ENCODE data around the gene GAK.

The GAK gene

DNA sequence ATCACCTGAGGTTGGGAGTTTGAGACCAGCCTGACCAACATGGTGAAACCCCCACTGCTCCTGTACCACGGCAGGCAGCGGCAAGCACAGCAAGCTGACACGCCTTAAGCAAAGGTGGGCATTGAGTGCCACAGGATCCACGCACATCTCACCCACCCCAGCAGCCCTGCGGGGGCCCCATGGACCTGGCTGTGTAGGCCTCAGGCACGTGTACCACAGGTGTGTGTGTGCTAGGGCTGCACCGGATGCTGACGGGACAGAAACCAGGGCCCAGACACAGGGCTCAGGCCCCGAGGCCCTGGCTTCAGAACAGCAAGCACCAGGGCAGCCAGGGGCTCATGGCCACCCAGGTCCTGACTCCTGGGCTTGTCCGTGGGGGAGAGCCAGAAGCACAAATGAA is 46.8 kb downstream of the GAK start:
- DNase-seq: no peak

DNA sequence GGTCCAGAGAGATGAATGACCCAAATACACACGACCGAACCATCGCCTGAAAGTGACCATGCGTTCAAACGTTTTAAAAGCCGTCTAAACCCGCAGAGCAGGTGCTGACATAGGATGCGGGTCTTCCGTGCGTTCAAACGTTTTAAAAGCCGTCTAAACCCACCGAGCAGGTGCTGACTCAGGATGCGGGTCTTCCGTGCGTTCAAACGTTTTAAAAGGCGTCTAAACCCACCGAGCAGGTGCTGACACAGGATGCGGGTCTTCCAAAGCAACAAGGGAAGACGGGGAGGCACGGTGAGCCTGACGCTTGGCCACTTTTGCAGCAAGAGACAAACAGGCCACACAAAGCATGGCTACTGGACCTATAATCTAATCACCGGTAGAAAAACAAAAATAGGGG is 47.2 kb downstream of the GAK start:
- DNase-seq: no peak

DNA sequence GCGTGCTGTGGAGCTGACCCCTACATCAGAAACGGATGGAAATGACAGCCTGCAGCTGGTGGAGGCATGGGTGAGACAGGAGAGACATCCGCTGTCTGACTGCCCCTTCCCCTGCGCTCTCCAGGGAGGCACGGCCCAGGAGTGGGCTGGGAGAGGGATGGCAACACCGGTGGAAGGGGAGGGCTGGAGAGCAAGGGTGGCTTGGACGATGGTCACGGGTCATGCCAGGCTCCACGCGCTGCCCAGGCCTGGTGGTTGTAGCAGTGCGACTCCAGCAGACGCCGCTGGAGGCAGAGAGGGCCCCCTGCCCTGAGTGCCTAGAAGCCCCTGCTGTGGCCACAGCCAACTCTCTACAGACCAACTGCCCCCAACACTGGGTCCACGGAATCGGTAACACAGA is 47.9 kb downstream of the GAK start:
- no peak for DNase-seq

DNA sequence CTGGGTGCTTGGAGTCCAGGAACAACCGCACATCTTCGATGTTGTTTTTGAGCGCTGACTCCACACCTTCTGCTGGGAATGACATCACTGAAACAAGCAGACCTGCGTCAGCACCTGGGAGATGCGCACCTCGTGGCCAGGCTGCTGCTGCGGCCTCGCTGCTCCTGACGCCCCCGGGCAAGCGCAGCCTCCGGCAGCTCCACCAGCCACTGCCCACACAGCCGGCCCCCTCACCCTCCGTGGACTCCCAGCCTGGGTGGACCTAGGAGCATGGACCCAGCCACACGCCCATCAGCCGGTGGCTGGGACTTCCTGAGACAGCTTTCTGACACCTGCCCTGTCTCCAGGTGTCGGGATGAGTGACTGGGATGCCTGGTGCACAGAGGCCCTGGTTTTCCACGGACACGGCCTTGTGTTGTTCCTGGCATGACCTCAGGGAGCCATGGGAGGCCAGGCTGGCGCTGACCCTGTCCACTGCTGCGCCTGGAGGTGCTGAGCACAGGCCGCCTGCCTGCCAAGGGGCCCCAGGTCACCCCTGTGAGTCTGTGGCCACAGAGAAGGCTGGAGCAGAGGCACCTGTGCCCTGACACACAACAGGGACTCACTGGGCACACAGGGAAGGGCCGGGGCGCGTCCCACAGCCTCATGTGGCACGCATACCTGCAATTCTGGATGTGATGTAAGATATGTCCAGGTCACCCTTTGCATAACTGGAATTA is 48.6 kb downstream of the GAK start:
- DNase-seq: no peak

DNA sequence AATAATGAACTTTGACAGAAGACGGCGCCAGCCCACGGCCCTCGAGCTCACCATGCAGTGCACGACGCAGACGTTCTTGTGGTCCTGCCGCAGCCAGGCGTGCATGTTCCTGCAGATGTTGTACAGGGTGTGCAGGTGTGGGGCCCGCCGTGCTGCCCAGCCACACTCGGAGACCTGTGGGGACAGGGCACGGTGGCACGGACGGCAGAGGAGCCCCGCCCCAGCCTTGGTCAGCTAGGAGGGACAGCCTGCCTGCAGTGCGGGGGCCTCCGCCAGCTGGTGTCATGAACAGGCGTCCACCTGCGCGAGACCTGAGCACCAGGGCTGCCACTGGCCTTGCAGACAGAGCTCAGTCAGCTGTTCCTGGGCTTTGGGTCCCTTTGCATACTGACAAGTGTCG is 49.5 kb downstream of the GAK start:
- no peak for DNase-seq

DNA sequence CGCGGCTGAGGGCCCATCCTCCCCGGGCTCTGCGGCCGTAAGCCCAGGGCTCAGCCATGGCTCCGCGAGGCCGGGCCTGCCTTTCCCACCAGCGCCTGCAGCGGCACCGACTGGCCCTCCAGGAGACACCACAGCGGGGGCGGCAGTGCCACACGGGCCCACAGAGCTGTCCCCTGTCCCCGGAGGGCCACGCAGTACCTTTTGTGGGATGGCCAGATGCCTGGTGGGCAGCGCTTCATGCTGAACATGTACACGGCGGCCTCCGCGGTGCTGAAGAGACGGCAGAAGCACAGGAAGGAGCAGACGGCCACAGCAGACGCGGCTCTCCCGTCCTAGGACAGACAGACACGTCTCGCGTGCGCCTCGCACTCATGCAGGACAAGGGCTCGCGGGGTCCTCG is 50.4 kb downstream of the GAK start:
- DNase-seq: no peak

DNA sequence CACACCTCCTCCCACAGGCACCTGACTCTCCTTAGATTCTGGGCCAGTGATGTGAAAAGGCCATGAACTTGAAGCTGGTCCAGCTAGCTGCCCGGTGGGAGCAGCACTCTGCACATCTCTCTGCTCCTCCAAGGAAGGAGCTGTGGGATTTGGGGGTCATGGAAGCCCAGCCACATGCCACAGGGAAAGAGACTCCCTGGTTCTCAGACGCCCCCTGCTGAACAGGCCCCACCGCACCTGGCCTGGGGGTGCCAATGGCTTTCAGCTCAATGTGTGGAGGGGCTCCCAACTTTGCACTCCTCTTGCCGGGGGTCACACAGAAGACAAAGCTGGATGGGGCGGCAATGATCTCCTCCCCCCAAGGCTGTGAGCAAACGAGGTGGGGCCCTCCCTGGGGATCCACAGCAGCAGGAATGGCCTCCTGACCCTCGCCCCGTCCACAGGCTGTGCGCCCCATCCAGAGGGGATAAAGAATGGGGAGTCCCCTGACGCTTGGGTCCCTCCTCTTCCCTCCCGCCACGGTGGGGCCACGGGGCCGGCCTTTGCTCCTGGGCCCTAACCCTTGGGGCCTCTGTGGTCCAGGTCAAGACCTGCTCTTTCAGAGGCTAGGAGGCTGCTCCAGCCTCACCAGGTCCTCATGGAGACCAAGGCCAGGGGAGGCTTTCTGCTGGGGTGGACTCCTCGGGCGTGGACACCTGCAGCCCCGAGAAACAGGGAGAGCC is 51.3 kb downstream of the GAK start:
- no peak for DNase-seq

DNA sequence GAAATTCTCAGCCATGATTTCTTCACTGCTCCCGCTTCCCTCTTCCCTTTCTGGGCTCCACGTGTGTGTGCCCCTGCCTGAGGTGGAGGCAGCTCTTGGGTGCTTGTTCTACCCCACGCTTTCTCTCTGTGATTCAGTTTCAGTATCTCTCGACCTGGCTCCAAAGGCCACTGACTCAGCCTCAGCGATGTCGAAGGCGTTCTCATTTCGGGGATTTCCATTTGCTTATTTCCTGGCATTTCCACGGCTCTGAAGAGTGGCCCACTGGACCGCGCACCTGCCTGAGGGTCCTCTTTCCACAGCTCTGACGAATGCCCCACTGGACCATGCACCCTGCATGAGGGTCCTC is 52.4 kb downstream of the GAK start:
- no peak for DNase-seq

DNA sequence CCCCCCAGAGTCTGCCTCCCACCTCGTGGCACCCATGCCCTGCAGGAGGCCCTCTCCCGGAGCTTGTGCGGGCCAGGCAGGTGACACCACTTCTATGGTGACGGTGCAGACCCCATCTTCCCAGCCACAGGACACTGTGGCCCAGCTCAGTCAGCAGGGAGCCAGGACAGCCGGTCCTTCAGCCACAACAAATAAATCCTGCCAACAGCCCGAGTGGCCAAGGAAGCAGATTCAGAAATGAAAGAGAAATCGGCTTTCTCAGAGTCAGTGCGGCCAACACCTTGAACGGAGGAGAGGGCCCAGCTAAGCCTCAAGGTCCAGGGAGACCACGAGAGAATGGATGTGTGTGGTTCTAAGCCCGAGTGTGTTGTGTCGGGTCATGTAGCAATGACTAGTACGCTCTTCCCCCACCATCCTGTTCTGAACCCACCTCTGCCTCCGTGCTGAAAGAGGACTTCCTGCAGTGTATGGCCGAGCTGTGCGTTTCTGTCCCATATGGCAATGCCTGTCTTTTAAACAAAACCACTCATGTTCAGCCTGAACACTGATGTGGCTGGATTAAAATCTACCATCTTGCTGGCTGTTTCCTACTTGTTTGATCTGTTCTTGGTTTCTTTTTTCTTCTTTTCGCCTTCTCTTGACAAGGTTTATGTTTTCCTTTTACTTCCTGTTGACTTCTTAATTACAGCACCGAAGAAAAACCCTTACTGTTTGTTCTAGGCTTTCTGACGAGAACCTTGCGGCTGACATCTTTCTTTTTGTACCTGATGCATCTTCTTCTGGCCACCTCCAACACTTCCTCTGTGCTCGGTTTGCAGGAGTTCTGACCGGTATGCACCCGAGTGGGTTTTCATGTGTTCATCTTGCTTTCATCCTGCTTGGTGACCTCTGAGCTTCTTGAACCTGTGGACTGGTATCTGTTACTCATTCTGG is 53.1 kb downstream of the GAK start:
- DNase-seq: no peak

DNA sequence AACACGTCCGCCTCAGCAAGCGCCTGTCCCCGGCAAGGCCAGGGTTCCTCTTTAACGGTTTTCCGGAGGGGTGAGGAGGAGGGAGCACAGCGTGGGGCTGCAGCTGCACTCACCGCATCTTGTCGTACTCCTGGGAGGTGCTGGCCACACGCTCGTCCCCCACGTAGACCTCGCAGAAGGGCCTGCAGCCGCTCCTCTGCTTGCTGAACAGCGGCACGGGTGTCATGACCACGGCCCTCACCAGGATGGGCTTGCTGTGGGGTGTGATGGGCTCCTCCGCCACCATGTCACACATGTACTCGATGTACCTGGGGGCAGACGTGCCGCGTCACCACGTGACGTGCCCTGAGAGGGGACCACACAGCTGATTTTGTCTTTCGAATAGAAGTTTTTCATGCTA is 54.6 kb downstream of the GAK start:
- no peak for DNase-seq

DNA sequence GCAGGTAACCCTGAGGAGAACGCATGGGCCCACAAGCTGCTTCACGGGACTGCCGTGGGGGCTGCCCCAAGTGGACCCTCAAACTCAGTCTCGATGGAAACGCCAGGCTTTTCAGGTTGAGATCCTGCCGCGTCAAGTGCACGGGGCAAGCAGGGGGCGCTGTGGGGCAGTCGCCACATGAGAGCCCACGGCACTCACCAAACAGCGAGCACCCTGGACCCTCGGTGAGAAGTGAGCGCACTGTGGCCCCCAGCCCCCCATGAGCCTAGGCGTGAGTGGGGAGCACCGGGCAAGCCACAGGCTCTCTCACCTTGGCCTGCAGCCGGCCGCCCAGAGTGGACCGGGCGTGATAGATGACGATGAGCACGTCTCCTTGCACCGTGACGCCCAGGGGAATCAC is 55.3 kb downstream of the GAK start:
- no peak for DNase-seq

DNA sequence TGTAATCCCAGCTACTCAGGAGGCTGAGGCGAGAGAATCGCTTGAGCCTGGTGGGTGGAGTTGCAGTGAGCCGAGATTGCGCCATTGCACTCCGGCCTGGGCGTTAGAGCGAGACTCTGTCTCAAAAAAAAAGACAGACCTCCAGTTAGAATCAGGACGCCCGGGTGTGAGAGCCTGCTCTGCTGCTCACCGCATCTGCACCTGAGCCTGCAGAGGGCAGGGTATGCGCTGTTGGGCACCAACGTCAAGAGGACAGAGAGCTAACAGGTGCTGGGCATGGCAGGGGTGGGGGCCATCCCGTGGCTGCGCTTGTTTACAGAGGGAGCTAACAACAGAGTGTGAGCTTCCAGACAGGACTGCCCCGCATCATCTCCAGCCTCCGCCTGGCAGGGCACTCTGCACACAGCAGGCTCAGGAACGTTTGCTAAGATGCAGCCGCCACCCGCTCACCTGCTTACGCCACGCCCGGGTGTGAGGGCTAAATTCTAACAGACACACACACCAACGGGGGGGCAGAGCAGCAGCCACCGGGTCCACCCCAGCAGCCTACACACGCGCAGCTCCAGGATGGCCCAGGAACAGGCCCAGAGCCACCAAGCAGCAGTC is 56.2 kb downstream of the GAK start:
- DNase-seq: no peak

DNA sequence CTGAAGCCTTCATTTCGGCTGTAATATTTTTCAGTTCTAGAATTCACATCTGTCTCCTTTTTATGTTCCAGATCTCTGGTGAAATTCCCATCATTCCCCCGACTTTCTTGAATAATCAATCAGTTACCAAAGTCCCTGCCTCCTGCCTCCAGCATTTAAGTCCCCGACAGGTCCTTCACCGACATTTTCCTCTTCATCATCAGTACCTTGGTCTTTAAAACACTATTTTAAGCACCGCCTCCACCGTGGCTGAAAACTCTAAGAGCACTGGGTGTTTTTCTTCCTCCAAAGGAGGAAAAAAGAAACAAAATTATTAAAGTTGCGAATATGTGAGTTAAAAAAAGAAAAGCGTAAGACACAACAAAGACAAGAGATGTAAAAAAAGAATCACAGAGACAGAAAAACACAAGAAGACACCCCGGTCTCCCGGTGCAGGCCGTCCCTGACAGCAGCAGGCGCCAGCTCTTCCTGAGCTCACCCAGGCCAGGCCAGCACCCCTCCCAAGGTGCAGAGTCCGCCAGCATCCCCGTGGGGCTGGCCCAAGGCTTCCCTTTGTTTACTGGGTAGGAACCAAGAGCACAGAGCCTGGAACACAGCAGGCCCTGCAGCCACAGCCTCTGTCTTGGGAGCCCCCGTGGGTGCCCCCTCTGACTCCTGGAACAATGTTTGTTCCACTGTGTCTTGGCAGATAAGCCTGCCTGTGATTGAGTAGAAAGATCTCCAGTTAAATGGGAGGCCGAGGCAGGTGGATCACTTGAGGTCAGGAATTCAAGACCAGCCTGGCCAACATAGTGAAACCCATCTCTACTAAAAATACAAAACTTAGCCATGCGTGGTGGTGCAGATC is 56.9 kb downstream of the GAK start:
- no peak for DNase-seq

DNA sequence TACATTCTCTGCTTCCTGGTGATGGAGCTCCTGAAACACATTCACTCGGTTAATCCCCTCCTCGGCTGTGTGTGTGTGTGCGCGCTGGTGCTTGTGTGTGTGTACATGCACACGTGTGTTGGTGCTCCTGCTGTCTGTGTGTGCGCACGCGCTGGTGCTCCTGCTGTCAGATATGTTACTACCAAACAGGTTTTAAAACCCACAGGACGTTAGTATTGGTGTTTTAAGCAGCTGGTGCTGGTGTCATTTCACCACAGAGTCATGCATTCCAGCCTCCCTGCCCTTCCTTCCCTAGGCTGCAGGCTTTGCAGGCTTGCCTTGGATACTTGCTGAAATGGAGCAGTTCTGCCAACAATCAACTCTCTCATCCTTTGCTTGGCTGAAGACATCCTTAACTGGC is 58.1 kb downstream of the GAK start:
- no peak for DNase-seq

DNA sequence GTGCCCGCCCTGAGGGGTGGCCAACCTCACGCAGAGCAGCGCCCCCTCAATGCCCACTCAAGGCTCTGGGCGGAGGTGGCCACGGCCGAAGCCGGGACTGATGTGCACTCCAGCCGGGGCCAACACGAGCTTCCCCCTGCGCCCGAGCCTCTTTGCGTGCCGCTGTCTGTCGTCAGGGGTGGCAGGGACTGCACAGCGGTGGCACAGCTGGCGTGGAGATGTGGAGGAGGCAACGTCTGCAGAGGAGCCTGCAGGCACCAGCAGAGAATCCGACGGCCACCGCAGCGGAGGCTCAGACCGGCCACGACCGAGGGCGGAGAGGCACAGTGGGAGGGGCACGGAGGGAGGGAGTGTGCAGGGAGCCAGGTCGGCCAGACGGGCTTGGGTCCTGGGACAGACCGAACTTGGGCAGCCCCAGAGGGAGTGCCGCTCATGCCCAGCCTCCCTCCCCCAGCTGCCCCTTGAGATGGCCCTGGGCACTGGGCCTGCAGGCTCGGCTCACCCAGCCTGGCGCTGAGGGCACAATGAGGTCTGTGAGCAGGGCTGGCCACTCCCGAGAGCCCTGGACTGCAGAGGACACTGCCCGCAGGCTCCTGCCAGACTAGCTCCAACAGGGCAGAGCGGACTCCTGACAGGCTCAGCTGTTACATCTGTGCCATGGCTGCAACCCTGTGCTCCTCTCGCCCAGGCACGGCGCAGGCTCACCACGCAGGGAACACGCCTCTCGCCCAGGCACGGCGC is 59.7 kb downstream of the GAK start:
- no peak for DNase-seq

DNA sequence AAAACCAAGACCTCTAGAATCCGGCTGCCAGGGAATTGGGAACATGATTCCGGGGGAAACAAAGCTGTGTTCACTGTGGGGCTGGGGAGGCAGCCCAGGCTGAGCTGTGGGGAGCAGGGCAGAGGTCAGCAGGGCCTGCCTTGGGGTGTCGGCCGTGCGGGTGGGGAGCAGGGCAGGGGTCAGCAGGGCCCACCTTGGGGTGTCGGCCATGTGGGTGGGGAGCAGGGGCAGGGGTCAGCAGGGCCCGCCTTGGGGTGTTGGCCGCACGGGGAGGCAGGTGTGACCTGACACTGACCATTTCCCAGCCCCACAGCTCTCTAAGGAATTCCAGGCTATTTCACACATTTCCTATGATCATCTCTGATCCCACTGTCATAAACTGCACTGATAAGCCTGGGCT is 60.6 kb downstream of the GAK start:
- DNase-seq: no peak

DNA sequence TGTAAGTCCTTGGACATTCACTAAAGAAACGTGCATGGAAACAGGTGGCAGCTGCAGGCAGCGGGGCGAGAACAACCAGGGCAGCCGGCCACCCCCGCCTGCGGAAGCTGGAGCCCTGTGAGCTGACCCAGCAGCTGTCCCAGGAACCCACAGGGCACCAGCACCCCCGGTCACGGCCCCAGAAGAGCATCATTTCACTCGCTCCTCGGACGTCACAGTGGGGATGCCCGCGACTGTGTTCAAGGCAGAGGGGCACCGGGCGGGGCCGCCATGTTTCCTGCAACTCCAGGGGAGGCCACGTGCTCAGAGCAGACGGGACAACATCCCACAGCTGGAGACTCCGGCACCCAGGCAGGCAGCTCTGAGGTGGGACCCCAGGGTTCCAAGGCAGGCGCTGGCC is 61.2 kb downstream of the GAK start:
- no peak for DNase-seq

DNA sequence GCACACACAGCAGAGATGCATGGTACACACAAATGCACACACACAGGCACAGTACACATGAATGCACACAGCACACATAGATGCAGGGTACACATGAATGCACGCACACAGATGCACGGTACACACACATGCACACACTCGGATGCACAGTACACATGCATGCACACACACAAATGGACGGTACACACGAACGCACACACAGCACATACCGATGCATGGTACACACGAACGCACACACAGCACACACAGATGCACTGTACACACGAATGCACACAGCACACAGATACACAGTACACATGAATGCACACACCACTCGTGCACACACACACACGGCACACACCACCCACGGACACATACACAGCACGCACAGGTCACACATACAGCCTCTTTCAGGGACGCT is 62.3 kb downstream of the GAK start:
- DNase-seq: no peak

DNA sequence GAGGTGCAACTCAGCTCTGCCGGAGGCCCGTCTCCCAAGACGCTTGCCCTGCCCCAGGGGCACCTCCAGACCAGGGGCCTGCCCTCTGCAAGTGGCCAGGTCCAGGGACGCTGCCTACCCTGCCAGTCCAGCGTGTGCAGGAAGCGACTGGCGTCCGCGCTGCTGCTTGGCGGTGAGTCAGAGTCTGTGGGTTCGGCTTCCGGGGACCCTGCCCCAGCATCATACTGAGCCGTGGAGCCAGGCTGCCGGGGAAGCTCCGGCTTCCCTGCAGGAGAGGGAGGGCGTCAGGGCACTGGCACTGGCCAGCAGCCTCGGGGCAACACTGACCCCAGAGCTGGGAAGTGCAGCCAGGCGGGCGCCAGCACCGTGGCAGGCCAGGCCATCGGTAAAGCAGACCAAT is 63.7 kb downstream of the GAK start:
- DNase-seq: no peak

DNA sequence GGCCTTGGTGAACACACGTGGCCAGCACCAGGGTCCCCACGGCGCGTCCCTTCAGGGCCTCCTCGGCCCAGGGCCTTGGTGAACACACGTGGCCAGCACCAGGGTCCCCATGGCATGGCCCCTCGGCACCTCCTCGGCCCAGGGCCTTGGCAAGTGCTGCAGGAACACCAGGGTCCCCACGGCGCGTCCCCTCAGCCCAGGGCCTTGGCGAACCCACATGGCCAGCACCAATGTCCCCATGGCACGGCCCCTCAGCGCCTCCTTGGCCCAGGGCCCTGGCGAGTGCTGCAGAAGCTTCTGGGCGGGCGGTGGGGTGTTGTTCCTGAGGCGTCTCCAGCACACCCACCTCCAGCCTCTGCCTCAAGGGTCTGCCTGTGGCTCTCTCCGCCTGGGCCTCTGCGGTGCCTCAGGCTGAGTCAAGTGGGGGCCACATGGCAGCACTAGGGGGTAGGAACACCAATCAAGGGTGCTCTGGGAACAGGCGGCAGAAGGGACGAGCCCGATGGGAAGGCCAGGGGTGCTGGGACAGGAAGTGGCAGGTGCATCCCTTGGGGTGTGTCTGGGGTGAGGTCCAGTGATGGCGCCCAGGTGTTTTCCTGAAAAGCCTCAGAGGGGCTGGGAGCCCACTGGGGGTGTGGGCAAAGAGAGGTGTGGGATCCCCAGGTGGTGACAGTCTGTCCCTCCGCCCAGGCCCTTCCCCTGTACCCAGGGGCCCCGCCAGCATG is 64.4 kb downstream of the GAK start:
- DNase-seq: no peak

DNA sequence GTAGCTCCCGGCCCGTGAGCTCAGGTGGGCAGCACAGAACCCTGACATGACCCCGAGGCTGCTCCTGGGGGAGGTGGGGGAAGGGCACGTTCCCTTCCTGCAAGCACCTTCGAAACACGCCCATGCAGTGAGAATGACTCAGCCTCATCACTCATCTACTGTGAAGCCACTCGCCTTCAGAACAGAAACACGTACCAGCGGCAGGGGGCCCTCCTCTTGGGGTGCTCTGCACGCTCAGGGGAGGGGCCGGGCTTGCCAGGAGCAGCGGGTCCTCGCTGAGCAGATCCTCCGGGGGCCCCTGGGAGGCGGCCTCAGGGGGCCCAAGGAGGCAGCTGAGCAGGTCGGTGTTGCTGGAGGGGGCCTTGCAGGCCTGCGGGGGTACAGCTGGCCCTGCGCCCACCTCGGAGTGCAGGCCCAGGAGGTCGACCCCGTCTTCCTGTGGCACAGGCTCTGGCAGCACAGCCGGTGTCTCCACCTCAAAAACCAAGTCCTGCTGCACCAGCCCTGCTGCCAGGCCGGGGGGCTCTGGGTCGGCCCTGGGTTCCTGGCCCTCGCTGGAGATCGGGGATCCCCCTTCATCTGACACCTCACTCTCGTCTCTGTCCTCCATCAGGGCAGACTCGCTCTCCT is 65.2 kb downstream of the GAK start:
- DNase-seq: no peak
